ENCODE data around the gene KIF26B.

KIF26B gene

DNA sequence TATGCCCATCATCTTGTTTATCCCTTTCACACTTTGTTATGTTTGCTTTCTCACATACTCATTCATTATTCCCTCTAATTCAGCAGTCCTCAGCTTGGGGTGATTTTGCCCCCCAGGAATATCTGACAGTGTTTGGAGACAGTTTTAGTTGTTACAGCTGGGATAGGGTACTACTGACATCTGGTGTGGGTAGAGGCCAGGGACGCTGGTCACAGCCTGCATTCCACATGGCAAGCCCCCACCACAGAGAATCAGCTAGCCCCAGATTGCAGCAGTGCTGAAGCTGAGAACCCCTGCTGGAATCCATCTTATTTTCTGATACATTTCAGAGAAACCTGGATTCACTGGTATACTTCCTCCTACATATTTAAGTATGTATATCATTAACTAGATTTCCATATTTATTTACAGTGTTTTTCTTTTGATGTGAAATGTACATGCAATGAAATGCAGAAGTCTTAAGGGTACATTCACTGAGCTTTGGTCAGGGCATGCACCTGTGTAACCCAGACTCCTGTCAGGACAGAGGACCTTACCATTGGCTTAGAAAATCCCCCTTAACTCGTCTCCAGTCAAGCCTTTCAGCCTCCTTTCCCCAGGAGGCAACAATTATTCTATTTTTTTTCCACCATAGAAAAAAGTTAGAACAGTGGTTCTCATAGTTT is 68.3 kb downstream of the KIF26B start:
- DNase-seq (ENCODE audit: insufficient read length, low spot score) = no peak
- no peak for FAIRE-seq
- TF ChIP-seq, protein P1, sequence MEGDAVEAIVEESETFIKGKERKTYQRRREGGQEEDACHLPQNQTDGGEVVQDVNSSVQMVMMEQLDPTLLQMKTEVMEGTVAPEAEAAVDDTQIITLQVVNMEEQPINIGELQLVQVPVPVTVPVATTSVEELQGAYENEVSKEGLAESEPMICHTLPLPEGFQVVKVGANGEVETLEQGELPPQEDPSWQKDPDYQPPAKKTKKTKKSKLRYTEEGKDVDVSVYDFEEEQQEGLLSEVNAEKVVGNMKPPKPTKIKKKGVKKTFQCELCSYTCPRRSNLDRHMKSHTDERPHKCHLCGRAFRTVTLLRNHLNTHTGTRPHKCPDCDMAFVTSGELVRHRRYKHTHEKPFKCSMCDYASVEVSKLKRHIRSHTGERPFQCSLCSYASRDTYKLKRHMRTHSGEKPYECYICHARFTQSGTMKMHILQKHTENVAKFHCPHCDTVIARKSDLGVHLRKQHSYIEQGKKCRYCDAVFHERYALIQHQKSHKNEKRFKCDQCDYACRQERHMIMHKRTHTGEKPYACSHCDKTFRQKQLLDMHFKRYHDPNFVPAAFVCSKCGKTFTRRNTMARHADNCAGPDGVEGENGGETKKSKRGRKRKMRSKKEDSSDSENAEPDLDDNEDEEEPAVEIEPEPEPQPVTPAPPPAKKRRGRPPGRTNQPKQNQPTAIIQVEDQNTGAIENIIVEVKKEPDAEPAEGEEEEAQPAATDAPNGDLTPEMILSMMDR (IDR thresholded peaks at IDR 0.05; ENCODE audit: insufficient read depth, missing control alignments) = no peak

DNA sequence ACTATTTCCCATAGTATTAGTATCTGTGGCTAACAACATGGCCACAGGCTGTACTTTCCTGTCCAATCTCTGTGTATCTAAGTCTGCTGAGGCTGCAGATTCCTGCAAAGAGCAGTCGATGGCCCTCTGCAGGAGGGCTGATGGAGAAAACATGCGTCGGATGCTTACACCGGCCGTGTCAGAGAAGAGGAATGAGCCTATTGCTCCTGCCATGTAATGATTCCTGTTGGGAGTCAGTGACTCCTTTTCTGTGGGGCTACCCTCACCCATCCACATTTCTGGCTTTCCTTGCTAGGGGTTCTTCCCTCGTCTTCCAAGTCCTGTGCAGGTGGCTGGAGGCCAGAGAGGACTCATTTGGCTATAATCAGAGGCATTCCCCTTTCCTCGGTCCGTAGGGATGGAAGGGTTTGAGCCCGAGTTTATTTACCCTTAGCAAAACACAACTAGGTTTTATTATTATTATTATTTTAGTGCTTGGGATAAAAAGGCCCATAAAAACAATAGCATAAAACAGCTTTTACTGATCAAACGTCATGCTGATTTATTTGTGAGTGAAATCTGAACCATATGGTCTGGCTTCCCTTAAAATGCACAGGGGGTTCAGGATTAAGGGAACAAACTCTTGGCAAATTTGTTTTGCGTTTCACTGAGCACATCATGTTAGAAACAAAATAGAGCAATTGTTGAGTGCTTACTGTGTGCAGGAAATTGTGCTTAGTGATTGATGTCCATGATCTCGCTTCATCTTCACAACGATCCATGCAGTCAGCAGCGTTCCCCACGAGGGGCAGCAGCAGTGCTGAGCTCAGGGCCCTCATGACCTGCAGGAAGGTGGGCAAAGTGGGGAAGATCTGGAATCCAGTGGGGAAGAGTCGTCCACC is 70.8 kb downstream of the KIF26B start:
- DNase-seq (ENCODE audit: insufficient read length, low spot score) (no peak), FAIRE-seq (no peak)

DNA sequence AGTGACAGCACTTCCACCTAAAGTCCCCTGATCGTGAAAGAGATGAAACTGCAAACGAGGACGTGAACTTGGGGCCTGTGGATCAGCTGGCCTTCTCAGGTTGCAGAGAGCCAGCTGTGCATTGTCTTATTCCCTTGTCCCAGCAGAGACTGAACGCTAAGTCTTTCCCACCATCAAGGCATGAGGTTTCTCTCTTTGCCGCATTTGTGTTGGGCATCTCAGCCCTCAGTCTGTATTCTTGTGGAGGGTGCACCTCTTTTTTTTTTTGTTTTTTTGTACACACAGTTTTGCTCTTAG is 71.4 kb downstream of the KIF26B start:
- FAIRE-seq (no peak), DNase-seq (ENCODE audit: insufficient read length, low spot score) (no peak)
- TF ChIP-seq, protein P1 (IDR thresholded peaks at IDR 0.05; ENCODE audit: insufficient read depth, missing control alignments) = no peak

More for the DNA sequence above, 70.8 kb downstream of the KIF26B start:
- TF ChIP-seq, protein P1 (IDR thresholded peaks at IDR 0.05; ENCODE audit: insufficient read depth, missing control alignments) = no peak

DNA sequence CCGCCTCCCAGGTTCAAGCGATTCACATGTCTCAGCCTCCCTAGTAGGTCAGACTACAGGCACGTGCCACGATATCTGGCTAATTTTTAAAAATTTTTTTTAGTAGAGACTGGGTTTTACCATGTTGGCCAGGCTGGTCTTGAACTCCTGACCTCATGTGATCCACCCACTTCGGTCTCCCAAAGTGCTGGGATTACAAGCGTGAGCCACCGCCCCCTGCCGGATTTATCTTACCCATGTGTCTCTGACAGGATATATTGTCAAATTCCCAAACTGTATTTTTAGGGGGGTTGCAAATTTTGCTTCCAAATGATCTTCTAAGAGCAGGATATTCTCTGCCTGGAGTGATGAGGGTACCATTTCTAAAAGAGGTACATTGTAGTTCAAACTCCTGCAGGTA is 74.3 kb downstream of the KIF26B start:
- FAIRE-seq (no peak), DNase-seq (ENCODE audit: insufficient read length, low spot score) (no peak)
- TF ChIP-seq, protein P1 (IDR thresholded peaks at IDR 0.05; ENCODE audit: insufficient read depth, missing control alignments) = peak; percentile 23

DNA sequence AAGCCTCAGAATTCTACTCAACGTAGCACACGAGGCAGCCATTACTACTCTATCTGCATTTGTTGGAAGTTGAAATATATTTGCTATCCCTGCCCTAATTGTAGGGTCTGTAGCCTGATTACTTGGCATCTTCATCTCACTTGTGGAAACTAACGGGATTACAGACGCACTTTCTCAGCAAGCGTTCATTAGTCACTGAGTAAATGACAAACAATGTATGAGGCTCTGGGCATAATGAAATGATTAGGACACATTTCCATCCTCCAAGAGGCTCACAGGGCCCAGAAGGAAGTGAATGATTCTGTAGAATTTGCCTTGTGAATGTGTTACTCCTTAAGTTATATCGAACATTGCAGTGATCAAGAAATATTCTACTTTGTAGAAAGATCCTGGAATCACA is 78.1 kb downstream of the KIF26B start:
- DNase-seq (ENCODE audit: insufficient read length, low spot score) (no peak), FAIRE-seq (no peak)
- TF ChIP-seq, protein P1 (IDR thresholded peaks at IDR 0.05; ENCODE audit: insufficient read depth, missing control alignments) = no peak

DNA sequence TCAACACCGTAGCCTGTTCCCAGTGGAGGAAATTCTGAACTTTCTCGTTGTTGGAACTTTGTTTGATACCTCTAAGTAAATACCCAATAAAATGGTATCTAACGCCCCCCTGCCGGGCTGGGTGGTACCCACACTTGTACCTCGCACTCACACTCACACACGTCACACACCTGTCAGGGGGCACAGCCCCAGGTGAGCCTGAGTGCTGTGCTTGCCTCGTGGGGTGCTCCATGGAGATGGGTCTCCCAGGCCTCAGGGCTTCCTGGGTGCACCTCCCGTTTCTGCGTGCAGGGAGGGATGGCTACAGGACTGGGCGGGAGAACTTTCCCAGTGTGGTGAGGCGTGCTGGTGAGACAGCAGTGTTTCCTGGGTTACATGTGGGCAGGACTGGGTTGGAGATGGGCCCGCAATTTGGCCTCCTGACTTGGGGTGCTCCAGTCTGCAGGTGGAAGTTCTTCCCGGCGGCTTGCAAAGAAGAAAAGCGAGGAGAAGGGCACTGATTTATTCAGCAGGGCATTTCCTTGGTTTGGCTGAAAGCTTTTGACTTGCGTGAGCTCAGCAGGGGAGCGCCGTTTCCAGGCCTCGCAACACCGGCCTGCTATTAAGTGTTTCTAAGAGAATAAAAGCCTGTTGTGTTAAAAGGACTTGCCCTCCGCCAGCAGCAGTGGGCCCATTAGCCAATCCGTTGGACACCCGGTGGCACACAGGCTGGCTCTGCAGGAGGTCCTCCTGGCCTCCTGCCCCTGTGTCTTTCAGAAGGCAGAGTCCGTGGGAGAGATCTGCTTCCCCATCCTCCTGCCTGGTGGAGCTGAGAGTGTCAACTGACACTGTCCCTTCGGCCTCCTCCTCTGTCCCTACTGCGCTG is 79.7 kb downstream of the KIF26B start:
- TF ChIP-seq, protein P1 (IDR thresholded peaks at IDR 0.05; ENCODE audit: insufficient read depth, missing control alignments) = no peak
- FAIRE-seq = no peak
- DNase-seq (ENCODE audit: insufficient read length, low spot score) = no peak
